Inflammatory macrophage treated with lipopolysaccharide for 1 hour (primary cell): ENCODE data around the gene PLOD3.

Experiments
- DNase-seq, 2 donors: peaks; one replicate each; pipeline ENCODE4 v3.0.0-alpha.2; 2020 to 2022

The PLOD3 gene

DNA sequence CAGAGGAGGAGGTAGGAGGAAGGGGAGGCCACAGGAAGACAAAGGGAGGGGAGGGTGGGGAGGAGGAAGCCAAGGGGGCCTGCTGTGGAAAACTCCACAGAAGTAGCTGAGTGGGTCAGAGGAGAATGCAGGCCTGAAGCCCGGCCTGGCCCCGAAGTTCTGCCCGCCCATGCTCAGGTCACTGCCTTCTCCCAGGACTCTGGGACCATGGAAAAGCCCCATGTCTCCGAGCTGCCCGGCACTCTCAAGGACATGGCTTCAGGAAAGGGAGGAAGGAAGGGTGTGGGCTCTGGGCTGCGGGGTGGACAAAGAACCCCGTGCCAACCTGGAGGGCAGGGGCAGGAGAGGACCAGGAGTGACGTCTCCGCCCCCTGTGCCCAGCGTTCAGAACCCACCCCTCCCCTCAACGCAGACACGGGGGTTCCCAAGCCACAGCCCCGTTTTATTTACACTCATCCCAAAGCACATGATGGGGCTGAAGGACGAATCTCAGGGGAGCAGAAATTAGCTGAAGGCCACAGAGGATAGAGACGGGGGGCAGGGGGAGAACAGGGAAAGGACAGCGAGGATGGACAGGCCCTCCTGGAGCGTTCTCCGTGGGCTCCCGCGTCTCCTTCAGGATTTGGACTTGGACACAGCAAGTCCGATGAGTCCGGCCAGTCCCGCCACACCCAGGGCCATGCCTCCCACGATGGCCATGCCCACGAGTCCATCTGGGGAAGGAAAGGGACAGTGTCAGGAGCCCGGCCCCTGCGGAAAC lies 22.0 kb upstream of the PLOD3 start:
- DNase-seq = no peak

DNA sequence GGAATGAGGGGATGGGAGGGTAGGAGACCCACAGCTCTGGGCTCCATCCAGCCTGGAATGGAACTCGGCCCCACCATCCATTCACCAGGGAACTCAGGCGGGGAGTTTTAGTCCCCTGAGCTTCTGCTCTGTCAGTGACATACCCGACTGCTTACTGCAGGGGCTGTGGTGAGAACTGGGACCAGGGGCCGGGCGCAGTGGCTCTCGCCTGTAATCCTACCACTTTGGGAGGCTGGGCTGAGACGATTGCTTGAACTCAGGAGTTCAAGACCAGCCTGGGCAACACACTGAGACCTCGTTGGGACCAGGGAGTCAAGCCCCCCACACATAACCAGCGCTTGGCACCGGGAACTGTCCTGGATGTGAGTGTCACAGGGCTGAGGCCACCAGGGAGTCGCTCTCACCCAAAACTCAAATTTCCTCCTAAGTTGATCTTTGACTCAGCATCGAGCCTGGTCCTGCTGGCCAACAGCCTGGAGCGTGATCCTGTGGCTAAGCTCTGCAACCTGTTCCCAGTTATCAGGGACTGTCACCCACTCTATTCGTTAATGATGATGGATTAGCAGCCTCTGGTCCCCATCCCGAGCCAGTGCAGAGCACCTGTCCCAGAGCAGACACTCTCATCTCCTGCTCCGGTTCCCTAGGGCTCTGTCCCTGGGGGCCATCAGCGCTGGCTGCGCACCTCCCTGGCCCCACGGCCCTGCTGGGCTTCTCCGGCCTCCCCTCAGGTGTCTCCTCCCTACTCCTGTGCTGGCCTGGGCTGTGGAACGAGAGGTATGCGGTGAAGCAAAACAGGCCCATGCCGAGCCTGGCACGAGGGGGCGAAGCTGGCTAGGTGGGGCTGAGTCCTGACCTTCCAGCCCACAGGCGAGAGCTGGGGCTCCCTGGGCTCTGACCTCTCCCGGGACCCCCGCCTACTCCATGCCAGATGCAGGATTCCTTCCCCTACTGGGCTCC lies 21.1 kb upstream of the PLOD3 start:
- no peak for DNase-seq

DNA sequence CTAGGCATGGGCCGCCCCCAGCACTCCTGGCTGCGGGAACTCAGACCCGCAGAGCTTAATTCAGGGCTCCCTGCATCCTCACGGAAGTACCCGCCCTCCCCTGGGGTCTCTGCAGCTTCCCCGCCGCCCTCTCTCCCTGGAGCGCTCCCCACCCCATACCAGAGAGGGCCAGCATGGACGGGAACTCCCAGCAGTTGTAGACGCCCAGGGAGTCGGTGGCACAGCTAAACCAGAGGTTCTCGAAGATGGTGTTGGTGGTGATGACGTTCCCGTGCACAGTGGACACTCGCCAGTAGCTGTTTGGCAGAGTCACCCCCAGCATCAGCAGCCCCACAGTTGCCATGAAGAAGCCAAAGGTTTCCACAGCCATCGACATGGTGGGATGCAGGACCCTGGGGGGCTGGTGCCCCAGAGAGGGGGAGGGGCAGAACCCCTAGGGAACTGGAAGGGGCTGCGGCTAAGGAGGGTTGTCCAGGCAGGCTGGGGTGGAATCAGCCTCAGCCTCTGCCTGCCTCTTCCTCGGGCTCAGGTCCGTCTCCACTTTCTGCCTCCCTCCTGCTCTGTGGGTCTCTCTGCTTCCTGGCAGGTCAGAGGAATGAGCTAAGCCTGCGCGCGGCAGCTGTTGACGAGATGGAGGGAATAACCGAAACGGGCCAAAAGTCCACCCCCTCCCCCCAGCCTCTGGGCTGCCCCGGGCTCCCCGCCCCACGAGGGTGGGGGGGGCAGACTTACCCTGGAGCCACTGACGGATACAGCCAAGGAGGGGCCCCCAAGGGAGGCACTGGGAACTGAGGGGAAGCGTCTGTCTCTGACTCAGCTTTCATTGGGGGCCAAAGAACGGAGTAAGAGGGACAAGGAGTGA lies 20.1 kb upstream of the PLOD3 start, which contains the start of gene CLDN15:
CLDN15 (minus strand) TSS at position 597 of the 862 bp plus-strand sequence; CDS start at position 376, 221 bp downstream.
- no peak for DNase-seq

DNA sequence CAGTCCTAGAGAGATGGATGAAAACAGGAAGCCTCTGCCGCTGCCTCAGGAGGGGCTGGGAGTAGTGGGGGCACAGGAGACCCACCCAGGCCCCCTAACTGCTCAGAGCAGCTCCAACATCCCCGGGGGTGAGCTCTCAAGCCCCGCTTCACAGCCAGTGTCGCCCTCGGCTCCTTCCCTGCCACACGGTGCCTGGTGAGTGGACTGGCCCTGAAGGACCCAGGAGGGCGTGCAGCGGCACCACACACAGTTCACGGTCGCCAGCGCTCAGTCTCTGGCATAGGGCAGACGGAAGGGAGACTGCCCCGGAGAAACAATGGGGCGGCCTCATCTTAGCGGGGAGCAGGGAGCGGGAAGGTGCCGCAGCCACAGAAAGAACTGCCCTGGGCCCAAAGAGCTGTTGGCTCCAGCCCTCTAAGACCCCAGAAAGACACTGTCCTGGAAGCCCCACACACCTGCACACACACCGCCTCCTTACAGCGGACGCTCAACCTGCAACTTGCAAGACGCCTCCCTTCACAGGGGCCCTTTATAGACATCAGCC lies 19.0 kb upstream of the PLOD3 start:
- no peak for DNase-seq

DNA sequence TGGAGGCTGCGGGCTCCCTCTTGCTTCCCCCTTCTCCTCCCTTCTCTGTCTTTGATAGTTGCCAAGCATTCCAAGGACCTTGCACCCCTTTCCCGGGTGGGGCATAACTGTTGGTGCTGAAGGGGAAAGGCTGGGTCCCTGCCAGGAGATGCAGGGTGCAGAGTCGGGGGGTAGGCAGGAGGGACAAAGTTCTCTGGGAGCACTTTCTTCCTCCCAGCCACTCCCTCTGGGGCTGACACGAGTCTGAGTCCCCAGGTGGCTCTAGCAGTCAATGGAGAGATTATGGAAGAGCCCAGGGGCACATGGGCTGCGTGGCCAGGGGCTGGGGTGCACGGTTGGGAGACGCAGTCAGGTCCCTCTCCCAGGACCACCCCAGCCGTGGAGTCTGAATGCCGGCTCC lies 18.1 kb upstream of the PLOD3 start:
- DNase-seq = no peak

DNA sequence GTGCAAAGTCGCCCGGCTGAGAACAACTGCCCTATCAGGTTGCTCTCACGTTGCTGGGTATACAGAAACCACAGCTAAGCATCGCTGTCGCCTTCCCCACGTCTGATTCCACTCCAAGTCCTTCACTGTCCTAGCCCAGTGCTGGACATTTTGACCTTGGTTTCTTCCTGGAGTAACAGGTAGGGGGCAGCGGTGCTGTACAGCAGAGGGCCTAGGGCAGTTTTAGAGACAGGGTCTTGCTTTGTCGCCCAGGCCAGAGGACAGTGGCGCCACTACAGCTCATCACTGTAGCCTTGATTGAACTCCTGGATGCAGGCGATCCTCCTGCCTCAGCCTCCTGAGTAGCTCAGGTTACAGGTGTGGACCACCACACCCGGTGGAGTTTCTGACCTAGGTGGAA lies 17.7 kb upstream of the PLOD3 start:
- peak in 1 of 2 donors; percentile 28 for DNase-seq

DNA sequence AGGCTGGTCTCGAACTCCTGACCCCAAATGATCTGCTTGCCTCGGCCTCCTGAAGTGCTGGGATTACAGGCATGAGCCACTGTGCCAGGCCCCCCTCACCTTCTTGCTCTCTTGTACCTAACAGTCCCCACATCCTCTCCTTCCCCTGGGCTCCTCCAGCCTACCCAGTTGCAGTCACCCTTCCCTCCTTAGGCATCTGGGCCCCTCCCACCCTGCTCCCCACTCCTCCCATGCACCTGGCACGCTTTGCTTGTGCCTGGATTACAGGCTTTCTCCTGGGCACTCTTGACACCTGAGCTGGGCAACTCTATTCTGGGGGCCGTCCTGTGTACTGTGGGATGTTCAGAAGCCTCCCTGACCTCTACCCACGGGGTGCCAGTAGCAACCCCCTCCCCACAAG lies 17.3 kb upstream of the PLOD3 start:
- no peak for DNase-seq

DNA sequence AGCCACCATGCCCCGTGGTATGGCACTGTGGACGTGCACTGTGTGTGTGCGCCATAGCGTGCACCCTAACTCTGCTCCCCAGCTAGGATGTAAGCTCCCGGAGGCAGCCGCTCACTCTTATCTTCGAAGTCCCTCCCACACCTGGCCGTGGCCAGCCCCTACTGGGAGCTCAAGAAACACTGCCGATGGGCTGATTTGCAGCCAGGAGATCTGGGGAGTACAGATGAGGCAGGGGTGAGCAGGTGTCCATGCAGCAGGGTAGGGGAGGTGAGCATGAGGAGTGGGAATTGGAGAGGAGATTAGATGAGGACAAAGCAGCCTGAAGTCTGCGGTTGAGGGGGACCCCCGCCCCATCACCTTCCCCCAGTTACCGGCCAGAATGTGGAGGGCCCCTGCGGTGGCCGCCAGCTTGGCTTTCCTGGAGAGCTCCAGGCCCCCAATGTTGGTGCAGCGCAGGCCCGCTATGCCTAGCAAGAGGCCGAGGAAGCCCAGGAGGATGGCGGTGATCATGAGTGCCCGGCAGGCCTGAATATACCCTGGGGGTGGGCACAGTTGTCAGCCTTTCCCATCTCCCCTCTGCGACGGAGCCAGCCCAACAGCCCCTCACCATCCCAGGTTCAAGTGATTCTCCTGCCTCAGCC lies 16.6 kb upstream of the PLOD3 start:
- DNase-seq = no peak

DNA sequence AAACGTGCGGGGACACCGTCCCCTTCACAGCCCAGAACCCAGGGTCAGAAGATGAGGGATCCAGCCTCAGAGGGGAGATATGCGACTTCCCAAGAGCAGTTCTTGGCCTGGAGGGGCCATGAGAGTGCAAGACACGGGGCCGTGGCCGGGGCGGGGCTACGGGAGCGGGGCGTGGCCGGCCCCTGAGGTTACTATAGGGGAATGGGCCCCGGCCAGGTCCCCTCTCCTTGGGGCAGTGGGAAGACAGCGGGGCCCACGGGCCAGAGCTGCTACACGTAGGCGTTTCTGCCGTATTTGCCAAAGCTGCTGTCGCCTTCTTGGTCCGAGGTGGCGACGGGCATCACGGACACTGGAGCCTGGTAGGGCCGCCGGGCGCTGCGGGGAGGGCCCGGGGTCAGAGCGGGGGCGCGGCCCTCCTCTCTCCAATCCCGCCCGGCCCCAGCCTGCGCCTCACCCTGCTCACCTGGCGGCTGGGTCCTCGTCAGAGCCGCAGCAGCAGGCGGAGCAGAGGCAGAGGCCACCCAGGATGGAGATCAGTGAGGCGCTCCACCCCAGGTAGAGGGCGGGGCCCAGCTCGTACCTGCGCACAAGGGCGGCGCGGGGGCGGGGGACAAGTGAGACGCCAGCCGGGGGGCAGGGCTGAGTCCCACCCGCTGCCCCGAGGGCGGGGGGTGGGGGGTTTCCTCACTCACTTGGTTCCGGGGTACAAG lies 14.9 kb upstream of the PLOD3 start:
- no peak for DNase-seq

DNA sequence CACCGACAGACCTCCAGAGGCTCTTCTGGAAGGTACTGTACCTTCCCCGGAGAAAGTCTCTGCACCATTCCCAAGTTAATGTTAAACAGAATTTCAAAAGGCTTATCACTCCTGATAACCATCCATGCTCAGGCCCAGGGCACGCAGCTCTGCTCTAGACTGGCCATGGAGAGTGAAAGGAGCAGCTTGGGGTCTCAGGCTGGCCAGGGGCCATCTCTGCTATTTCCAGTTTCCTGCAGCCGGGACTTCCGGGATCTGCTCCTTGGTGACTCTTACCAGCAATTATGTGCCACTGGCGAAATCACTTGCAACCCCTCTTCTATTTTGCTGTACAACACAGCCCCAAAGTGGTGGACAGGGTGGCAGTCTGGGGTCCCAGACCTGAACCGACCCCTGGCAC lies 14.3 kb upstream of the PLOD3 start:
- DNase-seq = no peak

DNA sequence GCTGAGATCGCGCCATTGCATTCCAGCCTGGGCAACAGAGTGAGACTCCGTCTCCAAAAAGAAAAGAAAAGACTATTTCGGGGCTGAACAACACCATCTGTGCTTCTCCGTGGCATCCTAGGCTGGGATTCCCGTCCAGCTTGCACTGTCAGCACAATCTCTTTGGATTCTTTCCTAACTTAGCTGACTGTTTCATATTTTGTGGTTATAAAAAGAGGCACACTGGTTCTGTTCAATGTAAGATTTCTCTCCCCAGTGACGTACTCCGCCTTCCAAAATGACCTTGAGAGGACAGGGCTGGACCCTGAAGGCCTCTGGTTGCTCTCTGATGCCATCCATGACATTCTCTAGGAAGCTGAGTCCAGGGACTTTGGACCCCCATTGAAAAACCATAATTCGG lies 9.3 kb upstream of the PLOD3 start:
- no peak for DNase-seq

DNA sequence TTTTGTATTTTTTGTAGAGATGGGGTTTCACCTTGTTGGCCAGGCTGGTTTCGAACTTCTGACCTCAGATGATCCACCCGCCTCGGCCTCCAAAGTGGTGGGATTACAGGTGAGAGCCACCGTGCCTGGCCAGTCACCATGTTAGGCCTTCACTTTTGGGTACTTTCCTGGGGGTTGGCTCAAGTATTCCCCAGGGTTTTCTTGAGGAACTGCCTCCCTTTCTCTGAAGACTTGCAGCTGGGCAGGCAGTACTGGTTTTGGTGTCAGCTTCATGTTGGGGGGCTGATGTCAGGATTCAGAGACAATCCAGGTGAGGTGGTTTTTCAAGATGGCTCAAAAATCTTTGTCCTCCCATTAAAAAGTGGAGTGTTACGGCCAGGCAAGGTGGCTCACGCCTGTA lies 8.3 kb upstream of the PLOD3 start:
- no peak for DNase-seq

DNA sequence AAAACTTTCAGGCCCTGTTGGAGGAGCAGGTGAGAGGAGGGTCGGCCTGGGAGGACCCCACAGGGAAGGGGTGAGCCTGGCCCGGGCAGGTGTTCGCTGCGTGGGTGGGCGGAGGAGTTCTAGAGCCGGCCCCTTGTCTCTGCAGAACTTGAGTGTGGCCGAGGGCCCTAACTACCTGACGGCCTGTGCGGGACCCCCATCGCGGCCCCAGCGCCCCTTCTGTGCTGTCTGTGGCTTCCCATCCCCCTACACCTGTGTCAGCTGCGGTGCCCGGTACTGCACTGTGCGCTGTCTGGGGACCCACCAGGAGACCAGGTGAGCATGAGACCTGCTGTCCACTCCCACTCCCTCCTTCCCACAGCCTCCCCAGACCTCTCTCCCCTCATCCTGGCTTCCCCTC lies 6.1 kb upstream of the PLOD3 start:
- DNase-seq = no peak

DNA sequence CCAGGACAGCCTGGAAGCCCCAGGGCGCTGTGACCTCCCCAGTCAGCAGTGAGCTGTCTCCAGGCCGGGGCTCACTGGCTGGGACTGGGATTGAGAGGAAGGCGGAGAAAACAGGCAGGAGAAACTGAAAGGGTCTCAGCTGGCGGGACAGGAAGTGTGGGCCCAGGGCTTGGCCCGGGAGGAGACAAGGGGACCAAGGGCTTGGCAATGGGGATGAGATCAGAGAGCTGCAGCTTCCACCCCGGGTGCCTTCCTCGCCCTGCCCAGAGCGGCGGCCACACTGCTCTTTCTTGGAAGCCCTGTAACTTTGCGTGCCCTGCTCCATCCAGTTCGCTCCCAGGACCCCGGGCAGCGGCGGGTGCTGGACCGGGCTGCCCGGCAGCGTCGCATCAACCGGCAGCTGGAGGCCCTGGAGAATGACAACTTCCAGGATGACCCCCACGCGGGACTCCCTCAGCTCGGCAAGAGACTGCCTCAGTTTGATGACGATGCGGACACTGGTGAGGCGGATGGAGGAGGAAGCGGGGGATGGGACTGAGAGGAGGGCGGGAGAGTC lies 5.0 kb upstream of the PLOD3 start:
- no peak for DNase-seq

DNA sequence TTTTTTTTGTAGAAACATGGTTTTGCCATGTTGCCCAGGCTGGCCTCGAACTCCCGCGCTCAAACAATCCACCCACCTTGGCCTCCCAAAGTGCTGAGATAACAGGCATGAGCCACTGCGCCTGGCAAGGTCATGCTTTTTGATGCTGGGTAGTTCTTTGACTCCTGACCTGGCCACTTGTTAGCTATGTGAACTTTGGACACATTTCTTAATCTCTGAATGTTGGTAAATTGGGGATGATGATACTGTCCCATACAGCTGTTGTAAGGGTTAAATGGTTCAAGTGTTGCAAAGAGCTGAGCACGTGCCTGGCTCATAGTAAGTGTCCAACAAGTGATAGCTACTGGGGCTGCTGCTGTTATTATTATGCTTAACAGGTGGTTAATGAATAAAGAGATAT lies 2.9 kb upstream of the PLOD3 start:
- DNase-seq = no peak

DNA sequence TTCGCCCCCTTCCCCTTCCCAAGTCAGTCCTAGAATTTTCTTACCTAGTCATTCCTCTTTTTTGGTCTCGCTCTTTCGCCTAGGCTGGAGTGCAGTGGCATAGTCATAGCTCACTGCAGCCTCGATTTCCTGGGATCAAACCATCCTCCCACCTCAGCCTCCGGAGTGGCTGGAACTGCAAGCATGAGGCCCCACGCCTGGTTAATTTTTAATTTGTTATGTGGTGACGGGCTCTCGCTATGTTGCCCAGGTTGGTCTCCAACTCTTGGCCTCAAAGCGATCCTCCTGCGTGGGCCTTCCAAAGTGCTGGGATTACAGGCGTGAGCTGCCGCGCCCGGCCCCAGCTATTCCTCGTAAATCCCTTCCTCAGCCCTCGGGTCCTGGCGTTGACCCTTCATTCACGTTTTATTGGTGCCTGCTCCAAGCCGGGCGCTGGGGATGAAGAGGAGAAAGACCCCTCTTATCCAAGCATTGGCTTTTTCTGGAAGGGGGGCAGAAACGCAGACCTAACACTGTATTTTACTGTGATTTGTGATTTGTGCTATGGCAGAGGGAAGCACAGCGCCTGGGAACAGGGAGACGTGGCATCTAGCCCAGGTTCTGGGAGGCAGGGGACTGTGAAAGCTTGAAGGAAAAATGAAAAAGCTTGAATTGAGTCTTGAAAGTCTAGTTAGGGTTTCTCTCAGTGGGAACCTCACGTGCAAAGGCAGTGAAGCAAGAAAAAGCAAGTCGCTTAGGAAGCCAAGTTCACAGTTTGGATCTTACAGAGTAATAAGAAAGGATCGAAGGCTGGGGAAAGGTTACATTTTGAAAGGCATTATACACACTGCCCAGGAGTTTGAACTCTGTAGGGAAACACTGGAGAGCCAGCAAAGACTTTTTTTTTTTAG lies 1.1 kb upstream of the PLOD3 start:
- no peak for DNase-seq

DNA sequence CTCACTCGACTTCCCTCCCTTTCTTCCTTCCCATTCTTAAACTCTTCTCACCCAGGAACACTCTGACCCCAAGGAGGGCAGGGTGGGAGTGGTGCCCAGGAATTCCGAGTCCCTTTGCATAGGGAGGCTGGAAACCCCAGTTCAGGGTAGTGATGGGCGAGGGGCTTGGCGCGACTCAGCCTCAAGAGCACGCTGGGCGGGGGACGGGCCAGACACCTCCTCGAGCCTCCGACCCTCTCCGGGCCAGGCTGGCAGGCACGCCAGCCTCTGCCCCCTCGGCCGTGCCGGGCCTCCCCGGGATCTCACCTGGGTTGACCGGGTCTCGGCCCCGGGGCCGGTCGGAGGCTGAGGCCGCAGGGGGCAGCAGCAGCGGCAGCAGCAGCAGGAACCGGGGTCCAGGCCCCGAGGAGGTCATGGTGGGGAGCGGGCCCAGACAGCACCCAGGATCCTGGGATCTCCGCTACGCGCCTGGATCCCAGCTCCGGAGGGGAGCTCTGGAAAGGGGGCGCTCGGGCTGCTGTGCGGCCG lies 457 bp downstream of the PLOD3 start:
- no peak for DNase-seq

DNA sequence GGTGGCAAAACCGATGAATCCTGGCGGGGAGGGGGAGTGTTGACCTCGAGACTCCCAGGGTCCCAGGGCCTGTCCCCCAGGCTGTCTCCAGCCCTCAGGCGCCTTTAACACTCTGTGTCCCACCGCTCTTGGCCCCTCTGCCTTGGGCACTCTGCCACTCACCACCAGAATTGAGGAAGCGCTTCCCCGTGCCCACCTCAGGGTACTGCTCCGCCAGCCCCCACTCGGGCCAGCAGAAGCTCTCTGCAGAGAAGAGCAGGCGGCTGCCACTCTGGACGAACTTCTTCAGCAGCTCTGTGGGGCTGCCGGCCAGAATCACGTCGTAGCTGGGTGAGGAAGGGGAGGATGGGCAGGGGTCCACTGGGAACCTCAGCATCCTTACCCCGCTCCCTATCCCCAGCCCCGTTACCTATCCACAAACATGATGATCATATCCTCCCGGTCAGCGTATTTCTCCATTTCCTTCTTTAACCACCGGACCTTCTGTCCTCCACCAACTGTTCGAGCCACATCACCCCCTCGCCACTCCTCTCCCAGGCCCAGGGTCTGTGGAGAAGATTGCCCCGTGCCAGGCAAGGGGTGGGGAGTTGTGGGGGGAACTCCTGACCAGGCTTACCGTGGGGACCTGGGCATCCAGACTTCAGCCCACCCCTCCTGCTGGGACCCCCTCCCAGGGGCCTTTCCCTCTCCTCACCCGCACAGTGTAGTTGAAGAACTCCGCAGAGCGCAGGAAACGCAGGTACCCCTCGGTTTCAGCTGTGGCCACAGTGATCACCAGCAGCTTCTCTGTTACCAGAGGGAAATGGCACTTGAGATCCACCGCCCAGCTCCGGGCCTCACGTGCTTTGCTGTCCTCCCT lies 1.2 kb downstream of the PLOD3 start:
- DNase-seq = peak in 1 of 2 donors; percentile 32

DNA sequence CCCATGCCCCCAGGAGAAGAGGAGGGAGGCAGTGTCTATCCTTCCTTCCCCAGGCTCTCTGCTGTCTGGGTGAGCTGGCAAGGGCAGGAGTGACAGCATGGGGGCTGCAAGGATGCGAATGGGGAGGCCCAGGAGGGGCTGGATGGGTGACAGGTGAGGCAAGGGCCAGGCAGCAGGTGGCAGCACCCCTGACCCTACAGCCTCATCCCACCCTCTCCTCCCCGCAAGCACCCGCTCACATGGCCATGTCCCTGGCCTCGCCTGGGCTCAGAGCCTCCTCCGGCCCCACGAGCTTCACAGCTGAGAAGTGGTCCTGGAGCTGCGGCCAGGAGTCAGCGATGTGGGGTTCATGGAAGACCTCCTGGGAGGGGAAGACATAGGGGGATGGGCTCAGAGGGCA lies 5.4 kb downstream of the PLOD3 start:
- DNase-seq = no peak
